WTC11 (cell line): ENCODE measurements around the gene PARD6A.

Experiments used
- CREB1 ChIP-seq: sonication (generic); formaldehyde crosslinking; IDR thresholded peaks from 2 replicates; pipeline ENCODE4 v1.8.0; 2023; ENCODE audit warnings: mild to moderate bottlenecking, missing genetic modification reagents
- TCF7 ChIP-seq: sonication (generic); formaldehyde crosslinking; IDR thresholded peaks from 2 replicates; pipeline ENCODE4 v1.8.0; 2022; ENCODE audit warnings: mild to moderate bottlenecking, low read depth, missing genetic modification reagents, moderate library complexity
- TF ChIP-seq, protein P1 (sequence below): fragments of 200-600 bp; IDR thresholded peaks from 2 replicates; pipeline ENCODE4 v1.8.0; 2022; ENCODE audit warnings: antibody characterized with exemption

DNA sequence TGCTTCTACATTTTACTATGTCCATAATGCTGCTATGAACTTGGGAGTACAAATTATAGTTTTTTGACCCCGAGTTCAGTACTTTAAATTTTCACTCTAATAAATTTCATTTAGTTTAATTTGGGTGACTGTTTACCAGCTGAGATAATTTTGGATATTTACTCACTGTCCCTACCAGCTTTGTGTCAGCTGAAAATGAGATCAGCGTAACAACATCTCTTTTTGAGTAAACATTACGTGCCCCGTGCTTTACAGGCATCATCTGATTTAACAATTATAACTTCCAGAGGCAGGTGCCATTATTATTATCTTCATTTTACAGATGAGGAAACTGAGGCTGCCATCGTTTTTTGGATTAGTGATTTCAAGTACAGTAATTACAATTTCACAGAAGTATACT lies 43.4 kb downstream of the PARD6A start:
- TF ChIP-seq, protein P1, sequence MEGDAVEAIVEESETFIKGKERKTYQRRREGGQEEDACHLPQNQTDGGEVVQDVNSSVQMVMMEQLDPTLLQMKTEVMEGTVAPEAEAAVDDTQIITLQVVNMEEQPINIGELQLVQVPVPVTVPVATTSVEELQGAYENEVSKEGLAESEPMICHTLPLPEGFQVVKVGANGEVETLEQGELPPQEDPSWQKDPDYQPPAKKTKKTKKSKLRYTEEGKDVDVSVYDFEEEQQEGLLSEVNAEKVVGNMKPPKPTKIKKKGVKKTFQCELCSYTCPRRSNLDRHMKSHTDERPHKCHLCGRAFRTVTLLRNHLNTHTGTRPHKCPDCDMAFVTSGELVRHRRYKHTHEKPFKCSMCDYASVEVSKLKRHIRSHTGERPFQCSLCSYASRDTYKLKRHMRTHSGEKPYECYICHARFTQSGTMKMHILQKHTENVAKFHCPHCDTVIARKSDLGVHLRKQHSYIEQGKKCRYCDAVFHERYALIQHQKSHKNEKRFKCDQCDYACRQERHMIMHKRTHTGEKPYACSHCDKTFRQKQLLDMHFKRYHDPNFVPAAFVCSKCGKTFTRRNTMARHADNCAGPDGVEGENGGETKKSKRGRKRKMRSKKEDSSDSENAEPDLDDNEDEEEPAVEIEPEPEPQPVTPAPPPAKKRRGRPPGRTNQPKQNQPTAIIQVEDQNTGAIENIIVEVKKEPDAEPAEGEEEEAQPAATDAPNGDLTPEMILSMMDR = no peak
- TF ChIP-seq TCF7 (no peak), CREB1 (no peak)
